HG03469 (cell line): ENCODE results near the gene FKBP15.
"Not testable (repeated sequence)": the region's sequence is repeated elsewhere in the genome, so short reads cannot be mapped to it uniquely, and the experiment has no call there.

Experiments
- ATAC-seq: cut with Tn5 transposase; IDR thresholded peaks from one replicate; pipeline ENCODE4 v1.9.1; 2021; ENCODE audit warnings: mild to moderate bottlenecking, moderate library complexity, moderate number of reproducible peaks; ENCODE audit not compliant: unreplicated experiment

FKBP15 gene, protein sequence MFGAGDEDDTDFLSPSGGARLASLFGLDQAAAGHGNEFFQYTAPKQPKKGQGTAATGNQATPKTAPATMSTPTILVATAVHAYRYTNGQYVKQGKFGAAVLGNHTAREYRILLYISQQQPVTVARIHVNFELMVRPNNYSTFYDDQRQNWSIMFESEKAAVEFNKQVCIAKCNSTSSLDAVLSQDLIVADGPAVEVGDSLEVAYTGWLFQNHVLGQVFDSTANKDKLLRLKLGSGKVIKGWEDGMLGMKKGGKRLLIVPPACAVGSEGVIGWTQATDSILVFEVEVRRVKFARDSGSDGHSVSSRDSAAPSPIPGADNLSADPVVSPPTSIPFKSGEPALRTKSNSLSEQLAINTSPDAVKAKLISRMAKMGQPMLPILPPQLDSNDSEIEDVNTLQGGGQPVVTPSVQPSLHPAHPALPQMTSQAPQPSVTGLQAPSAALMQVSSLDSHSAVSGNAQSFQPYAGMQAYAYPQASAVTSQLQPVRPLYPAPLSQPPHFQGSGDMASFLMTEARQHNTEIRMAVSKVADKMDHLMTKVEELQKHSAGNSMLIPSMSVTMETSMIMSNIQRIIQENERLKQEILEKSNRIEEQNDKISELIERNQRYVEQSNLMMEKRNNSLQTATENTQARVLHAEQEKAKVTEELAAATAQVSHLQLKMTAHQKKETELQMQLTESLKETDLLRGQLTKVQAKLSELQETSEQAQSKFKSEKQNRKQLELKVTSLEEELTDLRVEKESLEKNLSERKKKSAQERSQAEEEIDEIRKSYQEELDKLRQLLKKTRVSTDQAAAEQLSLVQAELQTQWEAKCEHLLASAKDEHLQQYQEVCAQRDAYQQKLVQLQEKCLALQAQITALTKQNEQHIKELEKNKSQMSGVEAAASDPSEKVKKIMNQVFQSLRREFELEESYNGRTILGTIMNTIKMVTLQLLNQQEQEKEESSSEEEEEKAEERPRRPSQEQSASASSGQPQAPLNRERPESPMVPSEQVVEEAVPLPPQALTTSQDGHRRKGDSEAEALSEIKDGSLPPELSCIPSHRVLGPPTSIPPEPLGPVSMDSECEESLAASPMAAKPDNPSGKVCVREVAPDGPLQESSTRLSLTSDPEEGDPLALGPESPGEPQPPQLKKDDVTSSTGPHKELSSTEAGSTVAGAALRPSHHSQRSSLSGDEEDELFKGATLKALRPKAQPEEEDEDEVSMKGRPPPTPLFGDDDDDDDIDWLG

DNA sequence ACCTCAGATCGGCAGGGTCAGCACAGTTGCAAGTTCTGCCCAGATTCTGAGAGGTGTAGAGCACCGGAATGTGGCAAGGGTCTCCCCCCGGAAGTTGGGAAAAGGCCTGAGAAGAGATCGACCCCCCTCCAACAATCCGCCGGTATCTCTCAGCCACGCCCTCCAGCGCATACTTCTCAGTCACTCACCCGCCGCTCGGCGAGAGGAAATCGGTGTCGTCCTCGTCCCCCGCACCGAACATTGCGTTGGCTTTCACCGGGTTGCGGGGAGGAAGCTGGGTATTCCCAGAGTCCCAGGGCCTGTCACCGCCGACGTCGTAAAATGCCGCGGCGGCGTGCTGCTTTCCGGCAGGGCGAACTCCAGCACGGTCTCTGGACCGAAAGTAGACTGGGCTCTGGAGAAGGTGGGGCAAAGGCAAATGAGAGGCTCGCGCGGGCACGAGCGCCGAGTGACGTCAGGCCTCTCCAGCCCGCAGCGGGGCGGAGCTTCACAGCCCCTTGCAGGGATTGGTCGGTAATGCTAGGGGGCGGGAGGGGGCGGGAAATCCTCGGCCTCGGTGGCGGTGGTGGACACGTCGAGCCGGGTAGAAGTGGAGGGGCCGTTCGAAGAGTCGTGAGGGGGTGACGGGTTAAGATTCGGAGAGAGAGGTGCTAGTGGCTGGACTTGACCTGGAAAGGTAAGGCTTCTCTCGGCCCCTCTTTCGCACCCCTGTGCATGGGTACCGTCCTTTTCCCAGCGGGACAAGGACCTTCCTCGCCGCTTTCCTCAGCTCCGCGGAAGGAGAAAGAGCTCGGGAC, at the start of gene FKBP15, which contains the start of gene SLC31A1:
Gene FKBP15 (minus strand): TSS at position 275 of the 797 bp plus-strand sequence. CDS start 34 bp downstream, at position 241.
Gene SLC31A1 (plus strand): TSS at position 542 of the 797 bp plus-strand sequence. CDS start 34,605 bp downstream, outside the sequence.
- peak; percentile 72 for ATAC-seq

DNA sequence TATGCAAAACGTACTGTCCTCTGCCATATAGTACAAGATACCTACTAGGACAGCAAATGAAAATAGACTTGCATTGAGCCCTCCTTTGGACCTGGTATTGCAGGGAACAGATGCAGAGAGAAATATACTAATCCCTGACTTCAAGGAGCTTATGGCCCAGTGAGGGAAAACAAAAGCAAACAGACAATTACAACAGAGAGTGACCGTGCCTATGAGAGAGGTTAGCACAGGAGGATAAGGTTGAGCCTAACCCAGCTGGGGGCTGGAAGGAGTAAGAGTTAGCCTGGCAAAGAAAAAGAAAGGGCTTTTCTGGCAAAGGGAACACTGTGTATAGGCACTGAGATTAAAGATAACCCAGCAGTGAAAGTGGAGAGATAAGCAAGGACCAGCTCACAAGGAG, 48.8 kb upstream of the FKBP15 start:
- no peak for ATAC-seq

DNA sequence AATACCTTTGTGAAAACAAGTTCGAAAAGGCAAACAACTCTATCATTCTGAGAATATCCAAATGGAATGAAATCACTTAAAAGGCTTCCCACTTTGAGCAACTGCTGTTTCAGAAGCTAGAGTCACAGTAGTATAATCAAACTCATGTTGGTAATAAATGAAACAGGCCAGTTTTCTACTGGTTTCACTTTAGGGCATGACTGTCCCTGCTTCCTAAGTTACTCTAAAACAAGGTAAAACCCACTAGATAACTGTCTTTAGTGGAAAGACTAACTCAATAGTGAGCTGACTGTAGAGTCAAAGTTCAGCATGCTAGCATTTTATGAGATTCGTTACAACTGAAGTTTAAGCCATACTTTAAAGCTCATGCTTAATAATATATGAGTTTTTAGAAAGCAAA, 48.3 kb upstream of the FKBP15 start:
- no peak for ATAC-seq

DNA sequence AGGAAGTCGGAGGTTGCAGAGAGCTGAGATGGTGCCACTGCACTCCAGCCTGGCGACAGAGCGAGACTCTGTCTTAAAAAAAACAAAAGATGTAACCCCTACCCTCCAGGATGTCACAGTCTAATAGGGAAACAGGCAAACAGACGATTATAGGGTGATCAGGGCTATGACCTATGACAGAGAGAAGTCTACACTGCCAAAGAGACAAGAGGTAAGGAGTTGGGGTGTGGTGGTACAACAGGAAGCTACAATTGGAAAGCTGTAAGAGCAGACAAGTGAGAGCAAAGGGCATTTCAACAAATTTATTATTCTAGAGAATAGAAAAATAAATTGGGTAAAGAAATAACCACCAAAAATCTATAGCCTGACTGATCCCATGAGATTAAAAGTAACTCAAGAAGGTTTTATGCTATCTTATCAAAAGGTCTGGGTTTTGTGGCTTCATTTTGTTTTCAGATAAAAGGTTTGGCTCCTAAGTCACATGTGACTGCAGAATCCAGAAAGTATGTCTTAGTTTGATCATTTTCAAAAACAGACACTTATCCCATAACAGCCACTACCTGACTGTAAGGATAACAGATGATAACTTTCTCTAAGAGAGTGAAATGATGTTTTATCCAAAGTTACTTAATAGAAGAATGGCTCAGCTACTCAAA, 47.0 kb upstream of the FKBP15 start:
- ATAC-seq, result no peak

DNA sequence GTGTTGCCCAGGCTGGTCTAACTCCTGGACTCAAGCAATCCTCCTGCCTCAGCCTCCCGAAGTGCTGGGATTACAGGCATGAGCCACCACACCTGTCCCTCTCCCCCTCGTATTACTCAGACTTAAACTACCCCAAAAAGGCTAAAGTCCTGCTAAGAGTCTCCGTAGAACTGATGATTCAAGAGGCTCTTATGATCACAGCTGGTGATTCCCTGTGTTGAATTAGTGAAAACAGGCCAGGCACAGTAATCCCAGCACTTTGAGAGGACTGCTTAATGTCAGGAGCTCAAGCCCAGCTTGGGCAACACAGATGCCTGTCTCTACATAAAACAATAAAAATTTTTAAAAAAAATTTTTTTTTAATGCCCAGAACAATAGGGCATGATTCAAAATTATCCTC, 45.1 kb upstream of the FKBP15 start:
- ATAC-seq, result no peak

DNA sequence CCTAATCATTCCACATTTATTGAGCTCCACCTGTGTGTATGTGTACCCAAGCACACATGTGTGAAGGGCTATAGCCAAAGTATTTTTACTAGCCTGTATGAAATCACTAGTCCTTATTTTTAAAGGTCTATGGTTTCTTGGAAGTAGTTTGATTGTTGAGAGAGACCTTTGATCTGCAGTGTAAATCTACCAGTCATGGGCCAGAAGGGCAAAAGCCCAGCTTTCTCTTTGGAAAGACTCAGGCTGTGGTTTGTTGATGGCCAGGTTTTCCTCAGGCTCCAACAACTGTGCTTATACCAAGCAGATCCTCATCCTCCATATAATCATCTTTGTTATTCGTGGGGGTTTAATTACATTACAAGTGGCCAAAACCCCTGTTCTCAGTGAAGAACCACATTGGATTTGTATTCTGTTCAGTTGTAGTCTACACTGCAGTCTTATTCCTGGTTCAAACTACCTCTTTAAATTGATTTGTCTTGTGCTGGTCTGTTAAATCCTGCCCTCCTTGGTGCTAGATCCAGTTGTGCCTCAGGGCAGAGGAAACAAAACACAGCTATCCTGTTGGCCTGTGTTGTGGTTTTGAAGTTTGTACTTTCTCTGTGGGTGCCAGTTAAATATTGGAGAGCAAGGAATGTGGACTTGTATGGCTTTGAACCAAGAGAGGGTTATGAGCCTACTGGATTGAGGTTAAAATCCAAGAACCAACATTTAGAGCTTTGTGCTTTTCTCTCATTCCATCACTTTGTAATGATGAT, 41.0 kb upstream of the FKBP15 start:
- ATAC-seq, result no peak

DNA sequence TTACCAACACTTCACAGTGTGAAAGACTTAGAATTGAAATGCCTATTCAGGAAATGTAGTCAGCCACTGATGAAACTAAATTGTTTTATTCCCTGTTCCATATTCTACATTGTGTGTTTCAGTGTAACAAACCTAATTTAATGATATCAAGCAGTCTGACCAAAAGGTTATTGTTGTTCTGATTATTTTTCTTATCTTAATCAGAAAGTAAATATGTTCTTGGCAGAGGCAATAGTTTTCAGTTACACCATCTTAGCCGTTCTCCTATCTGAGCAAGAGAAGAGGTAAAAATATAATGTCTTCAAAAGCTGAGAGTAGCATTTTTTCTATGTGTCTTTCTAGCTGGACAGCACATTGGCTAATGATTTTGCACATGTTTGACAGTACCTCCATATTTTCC, 37.2 kb upstream of the FKBP15 start:
- no peak for ATAC-seq

DNA sequence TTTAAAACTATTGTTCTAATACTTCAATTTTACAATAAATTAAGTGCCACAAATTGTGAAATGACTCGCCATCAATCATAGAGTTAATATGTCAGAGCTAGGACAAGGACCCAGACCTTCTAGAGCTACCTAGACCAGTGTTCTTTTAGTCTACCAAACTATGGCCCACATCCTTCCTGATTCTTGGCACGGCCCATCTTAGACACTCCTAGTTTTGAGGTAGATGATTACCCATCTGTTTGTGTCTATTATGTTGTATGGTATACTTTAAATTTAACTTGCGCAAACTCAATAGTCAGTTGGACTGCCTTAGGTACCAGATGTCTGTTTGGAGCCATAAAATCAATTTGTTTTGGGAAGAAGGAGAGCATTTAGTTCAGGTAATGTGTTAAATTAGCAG, 36.8 kb upstream of the FKBP15 start:
- ATAC-seq, result no peak

DNA sequence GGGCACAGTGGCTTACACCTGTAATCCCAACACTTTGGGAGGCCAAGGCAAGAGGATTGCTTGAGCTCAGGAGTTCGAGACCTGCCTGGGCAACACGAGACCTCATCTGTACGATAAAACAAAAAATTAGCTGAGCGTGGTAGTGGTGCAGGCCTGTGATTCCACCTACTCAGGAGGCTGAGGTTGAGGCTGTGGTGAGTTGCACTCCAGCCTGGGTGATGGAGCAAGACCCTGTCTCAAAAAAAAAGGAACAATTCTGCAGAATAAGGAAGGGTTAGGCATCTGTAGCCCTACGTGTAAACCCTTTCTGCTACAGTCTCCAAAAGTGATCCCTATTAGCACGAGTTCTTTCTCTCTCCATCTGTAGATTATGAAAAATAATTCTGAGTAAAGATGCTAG, 34.4 kb upstream of the FKBP15 start:
- ATAC-seq, result no peak

DNA sequence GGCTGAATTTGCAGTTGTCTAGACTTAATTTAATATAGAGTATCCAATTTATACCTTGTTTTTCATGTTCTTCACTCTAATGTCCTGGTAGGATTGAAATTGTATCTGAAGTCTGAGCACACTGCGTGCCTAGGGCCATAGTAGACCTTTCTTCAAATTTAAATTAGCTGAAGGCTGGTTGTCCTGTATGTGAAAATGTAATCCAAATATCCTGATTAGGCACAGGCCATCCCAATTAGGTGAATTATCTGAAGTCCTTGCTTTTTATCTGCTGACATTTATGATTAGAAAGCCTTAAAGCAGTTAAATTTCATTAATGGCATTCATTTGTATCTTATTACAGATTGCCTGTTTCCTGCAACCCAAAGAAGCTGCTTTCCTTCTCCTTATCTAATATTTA, 33.9 kb upstream of the FKBP15 start:
- no peak for ATAC-seq

DNA sequence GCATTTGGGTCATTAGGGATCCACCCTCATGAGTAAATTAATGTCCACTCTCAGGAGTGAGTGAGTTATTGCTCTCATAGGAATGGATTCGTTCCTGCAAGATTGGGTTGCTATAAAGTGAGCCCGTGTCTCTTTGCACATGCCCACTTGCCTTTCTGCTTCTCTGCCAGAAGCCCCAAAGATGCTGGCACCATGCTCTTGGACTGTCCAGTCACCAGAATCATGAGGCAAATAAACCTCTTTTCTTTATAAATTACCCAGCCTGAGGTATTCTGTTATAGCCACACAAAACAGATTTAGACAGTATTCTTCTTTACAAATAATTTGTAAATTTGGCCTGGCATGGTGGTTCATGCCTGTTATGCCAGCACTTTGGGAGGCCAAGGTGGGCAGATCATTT, 29.7 kb upstream of the FKBP15 start:
- no peak for ATAC-seq

DNA sequence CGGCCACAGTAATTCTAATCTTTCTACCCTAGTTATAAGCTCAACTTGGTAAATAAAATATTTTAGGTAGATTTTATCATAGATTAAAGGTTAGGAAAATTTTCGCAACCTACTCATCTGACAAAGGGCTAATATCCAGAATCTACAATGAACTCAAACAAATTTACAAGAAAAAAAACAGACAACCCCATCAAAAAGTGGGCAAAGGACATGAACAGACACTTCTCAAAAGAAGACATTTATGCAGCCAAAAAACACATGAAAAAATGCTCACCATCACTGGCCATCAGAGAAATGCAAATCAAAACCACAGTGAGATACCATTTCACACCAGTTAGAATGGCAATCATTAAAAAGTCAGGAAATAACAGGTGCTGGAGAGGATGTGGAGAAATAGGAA, 28.6 kb upstream of the FKBP15 start:
- ATAC-seq, result not testable (repeated sequence)

DNA sequence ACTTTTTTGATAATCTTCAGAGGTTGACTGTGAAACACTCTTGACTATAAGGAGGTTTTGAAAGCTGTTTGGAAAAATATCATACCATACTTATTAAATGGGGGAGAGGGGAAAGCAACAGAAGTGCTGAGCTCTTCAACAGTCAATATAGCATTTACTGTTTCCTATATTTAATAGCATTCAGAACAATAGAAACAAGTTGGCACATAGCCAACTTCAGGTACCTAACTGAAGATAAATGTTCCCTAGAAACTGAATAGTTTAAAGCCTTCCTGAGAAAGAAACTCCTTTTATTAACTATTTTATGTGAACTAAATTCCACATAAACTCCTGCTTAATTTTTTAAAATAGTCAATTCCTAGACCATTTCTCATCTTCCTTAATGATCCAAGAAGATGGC, 26.6 kb upstream of the FKBP15 start:
- ATAC-seq, result no peak

DNA sequence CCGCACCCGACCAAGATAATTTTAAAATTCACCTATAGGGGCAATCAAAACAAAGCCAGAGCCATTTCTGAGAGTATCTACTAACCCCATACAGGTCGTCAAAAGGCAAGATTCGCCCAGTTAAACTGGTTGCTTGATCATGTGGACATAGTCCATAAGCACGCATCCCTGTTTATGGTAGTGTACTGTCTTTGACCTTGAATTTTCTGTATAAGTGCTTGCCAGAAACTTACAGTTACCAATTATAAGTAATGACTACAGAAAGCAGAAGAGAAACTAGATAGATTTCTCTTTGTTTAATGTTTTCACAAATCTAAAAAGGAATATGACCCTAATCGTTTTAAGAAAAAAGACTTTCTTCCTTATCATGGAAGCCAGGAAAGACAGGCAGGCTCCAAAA, 25.9 kb upstream of the FKBP15 start:
- ATAC-seq, result no peak

DNA sequence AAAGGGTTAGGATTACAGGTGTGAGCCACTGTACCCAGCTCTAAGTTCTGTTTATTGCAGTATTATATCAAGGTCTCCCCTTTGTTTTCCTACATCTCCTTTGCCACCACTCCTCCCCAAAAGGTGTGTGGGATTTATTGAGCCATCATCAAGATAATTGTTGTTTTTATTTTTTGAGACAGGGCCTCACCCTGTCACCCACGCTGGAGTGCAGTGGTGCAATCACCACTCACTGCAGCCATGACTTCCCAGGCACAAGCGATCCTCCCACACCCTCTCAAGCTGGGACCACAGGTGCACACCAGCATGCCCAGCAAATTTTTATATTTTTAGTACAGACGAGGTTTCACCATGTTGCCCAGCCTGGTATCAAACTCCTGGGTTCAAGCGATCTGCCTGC, 24.8 kb upstream of the FKBP15 start:
- ATAC-seq, result no peak

DNA sequence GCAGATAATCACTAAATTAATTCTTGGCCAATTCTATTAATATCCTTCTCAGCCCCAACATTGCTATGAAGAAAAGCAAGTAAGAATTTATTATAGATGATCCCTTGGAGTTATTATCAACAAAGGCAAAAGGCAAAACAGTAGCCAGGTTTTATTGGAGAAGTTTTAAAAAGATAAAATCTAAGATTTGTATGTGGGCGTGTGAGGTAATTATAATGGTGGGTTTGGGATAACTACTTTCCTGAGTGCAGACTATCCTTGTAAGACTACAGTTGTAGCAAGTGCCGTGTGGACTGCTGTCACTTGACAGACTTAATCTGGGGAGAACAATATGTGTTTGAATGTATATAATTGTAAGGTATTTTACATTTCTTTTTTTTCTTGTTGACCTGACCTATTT, 23.5 kb upstream of the FKBP15 start:
- no peak for ATAC-seq

DNA sequence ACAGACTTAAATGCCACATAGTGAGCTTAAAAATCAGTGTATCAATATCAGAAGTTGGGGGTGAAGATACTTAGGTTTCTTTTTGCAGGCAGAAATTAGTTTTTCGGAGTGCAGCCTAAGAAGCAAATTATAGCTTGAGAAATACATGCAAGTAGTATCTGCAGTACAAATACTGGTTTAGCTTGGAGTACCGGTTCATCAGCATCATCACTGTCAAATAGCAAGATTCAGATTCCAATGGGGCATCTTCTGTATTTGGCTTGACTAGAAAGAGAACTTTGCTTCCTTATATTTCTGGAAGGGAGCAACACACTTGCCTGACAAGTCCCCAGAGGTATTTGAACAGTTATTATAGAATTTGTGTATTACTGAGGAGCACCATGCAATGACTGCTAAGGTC, 20.1 kb upstream of the FKBP15 start:
- ATAC-seq, result no peak

DNA sequence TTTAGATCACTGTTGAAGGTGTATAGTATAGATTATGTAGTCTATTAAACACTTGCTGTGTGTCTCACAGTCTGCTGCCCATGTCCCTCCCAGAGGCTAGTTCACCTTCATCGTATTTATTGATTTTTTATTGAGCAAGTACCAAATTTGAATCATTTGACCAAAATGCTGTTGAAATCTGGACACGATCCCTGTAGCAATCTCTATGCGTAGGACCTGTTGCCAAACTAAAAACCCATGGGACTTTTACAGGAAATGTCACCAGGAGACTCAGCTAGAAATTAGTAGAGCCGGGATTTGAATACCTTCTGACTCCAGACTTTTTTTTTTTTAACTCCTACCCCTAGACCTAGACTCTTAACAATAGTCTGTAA, 17.8 kb upstream of the FKBP15 start:
- no peak for ATAC-seq

DNA sequence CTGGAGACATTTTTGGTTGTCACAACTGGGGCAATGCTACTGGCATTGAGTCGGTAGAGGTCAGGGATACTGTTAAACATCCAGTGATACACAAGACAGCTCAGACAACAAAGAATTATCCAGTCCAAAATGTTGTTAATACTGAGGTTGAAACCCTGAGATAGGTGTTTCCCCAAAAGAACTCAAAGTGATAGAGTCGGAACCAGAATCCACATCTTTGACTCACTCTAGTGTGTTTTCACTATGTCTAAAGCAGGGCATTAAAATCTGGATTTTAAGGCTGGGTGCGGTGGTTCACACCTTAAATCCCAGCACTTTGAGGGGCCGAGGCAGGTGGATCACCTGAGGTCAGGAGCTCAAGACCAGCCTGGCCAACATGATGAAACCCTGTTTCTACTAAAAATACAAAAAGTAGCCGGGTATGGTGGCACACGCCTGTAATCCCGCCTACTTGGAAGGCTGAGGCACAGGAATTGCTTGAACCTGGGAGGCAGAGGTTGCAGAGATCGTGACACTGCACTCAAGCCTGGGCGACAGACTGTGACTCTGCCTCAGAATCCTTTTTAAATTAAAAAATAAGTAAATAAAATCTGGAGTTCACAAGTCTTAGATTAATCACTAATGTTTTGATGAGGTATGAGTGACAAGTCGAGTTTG, 17.3 kb upstream of the FKBP15 start:
- ATAC-seq, result no peak
